ENCODE results near the gene HOXD4.

GRCh38 chr2:176174382-176174823, 23.1 kb downstream of the HOXD4 start:
- TF ChIP-seq ZNF565 (CRISPR knock-in tag; conservative IDR thresholded peaks at IDR 0.05; ENCODE audit: low read depth) = no peak
- TF ChIP-seq ZNF70 (CRISPR knock-in tag; IDR thresholded peaks at IDR 0.05) = no peak
- TF ChIP-seq PPARA (CRISPR knock-in tag; IDR thresholded peaks at IDR 0.05; ENCODE audit: borderline replicate concordance) = no peak
- TF ChIP-seq TSHZ2 (CRISPR knock-in tag; IDR thresholded peaks at IDR 0.05) = no peak
- no peak for TF ChIP-seq CREB5 (CRISPR knock-in tag; IDR thresholded peaks at IDR 0.05; ENCODE audit: low read depth)
- no peak for TF ChIP-seq ZC3H10 (CRISPR knock-in tag; IDR thresholded peaks at IDR 0.05)
- TF ChIP-seq BACH2 (CRISPR knock-in tag; IDR thresholded peaks at IDR 0.05; ENCODE audit: borderline replicate concordance) = no peak
- no peak for TF ChIP-seq ARNTL (CRISPR knock-in tag; IDR thresholded peaks at IDR 0.05; ENCODE audit: borderline replicate concordance, low read depth)
- TF ChIP-seq RARB (CRISPR knock-in tag; IDR thresholded peaks at IDR 0.05) = no peak
- no peak for TF ChIP-seq GLIS3 (CRISPR knock-in tag; IDR thresholded peaks at IDR 0.05)
- TF ChIP-seq ZFP30 (CRISPR knock-in tag; IDR thresholded peaks at IDR 0.05) = no peak

Data from SK-N-SH treated with all-trans-retinoic acid at 6 μM for 48 hours (cell line).